CD4-positive, alpha-beta T cell treated with Interleukin-4 for 1 hour (primary cell): Measurements from ENCODE around the gene AKR1C2.
"Not testable (repeated sequence)": the region's sequence is repeated elsewhere in the genome, so short reads cannot be mapped to it uniquely, and the experiment has no call there.

Source experiments
- DNase-seq, 2 donors: peaks; one replicate each; pipeline ENCODE4 v3.0.0-alpha.2; 2020 to 2022

The AKR1C2 gene

GRCh38 chr10:4953405-4953804, 50.3 kb downstream of the AKR1C2 start:
- DNase-seq, result no peak

GRCh38 chr10:4951512-4952162, 52.0 kb downstream of the AKR1C2 start:
- DNase-seq, result not testable (repeated sequence)

DNA sequence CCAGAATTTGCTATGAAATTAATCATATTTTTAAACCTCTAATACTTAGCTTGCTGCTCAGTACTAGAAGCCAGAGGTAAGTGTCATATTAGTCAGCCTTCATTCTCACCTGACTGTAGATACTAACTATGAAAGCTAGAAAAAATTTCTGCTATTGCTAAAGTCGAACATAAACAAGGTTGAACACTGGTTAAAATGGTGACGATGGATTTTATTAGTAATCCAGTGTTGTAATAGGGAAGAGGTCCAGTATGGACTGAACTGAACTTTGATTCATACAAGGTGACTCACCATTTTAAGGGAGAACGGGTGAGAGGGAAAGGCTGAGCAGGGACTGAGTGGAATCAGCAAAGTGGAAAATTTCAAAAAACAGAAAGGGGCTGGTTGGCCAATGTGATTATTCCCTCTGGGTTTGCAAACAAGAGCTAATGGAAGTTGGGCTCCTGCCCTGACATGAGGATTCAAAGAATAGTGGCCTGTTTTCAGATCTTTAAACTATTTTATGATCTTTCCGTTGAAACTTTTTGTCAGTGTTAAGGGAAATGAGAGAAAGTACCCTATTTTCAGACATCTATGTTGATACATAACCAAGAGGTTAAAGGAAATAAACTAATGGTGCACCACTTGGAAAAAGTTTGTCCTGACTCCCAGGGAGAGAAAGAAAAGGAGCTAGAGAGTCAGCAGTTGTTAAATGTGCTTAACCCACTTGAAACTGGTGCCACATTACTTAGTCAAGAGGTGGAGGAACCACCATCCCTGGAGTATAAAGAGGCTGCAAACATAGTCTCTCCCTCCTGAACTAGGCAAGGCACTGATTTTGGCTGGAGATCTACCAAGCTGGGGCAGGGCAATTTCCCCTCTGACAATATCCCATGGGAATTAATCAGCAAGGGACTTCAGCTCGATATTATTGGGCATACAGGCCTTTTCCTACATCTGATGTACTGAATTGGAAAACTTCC, 55.7 kb downstream of the AKR1C2 start:
- DNase-seq, result no peak

- DNase-seq, result no peak
Observed at GRCh38 chr10:4947039-4947634, 56.5 kb downstream of the AKR1C2 start.

GRCh38 chr10:4945766-4946717, 57.6 kb downstream of the AKR1C2 start:
- DNase-seq, result no peak

DNA sequence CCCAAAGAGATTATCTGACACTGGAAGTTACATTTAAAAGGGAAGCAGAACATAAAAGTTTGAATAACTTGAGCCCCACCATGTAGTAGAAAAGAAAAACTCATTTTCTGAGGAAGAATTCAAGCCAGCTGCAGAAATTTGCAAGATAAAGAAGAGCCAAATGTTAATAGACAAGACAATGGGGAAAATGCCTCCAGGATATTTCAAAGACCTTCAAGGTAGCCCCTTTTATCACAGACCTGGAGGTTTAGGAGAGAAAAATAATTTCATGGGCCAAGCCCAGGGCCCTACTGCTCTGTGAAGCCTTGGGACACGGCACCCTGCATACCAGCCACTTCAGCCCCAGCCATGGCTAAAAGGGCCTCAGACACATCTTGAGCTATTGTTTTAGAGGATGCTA, 58.8 kb downstream of the AKR1C2 start:
- DNase-seq, result no peak

GRCh38 chr10:4943821-4944220, 59.8 kb downstream of the AKR1C2 start:
- DNase-seq, result no peak

DNA sequence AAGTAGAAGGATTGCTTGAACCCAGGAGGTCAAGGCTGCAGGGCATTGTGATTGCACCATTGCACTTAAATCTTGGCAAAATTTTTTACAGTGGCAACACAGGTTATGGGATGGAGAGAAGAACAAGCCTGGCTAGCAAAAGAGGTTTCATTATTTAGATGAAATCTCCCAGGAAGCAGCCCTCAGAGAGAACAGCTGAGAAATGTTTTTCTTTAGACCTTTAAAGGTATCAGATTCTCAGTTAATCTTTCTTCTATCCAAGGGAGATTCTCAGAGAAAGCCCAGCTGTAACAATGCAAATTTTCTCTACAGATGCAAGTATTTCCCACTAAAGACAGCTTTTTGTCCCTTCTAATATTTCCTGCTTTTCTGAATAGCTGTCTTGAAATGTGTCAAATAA, 60.2 kb downstream of the AKR1C2 start:
- not testable (repeated sequence) for DNase-seq

DNA sequence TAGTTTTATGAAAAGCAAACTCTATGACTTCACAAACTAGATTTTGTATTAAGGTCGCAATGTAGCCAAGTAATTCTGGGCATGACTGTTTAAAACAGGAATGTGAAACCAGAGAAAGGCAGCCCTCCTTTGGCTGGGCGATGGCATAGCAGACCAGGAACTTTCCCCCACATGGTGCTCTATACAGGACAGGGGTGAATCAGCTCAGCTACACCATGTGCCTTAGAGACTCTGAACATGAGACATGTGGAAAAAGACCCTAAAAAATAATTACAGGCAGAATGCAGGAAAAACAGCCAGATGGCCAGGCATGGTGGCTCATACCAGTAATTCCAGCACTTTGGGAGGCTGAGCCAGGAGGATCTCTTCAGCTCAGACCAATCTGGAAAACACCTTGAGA, 60.7 kb downstream of the AKR1C2 start:
- DNase-seq, result not testable (repeated sequence)

DNA sequence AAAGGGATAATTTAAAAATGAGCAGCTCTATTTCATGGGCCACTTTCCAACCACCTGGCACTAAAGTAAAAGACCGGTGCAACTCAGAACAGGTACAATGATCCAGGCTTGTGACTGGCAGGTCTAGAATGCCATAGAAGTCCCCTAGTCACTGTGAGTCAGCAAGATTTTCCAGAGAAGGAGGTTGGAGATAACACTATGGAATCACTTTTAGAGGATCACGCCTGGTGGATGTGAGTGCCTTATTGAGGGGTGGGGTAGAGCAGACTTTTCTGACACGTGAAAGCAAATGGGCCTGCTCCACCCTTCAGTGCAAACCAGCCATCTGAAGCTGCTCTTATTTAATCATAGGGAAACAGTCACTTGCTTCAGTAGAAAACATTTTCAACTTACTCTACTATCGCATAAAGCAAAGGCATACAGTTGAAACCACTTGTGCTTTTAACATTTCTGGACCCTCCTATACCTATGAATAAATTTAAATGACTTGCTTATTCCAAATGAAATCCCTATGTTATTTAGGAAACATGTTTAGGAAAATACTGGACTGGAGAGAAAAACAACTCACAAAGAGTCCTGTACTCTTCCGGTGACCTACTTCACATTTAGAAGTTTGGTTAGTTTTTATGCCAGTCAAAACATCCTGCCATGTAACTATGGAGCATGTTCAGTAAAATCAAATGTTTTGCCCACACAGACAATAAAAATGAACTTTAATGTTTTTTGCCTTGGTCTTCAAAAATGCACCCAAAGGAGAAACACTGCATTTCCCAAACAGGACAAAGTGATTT, 61.9 kb downstream of the AKR1C2 start:
- DNase-seq, result no peak

- DNase-seq, result not testable (repeated sequence)
Observed at GRCh38 chr10:4940909-4941308, 62.7 kb downstream of the AKR1C2 start.

GRCh38 chr10:4940073-4940428, 63.6 kb downstream of the AKR1C2 start:
- not testable (repeated sequence) for DNase-seq

GRCh38 chr10:4939224-4940072, 64.2 kb downstream of the AKR1C2 start:
- DNase-seq, result no peak
